HCT116 (cell line): ENCODE measurements around the gene POMT1. TPM values are rescaled to one million over a fixed set of nuclear protein-coding genes. Genes with fewer than 3 reads are reported as not detected.
"Not testable (repeated sequence)": the region's sequence is repeated elsewhere in the genome, so short reads cannot be mapped to it uniquely, and the experiment has no call there.

Source experiments
- ATAC-seq: fragments of 200-7000 bp; cut with Tn5 transposase; 2 replicates; pipeline ENCODE4 v1.9.1; 2020; ENCODE audit warnings: mild to moderate bottlenecking, moderate library complexity
- BruUV-seq: library from RNA; stranded (reverse); fragments of 400-500 nt; replicated peaks from 2 replicates; lab custom pipeline; 2021; lab: Mats Ljungman, UMichigan
- CTCF ChIA-PET: fragments of 300-600 bp; sonication (Branson Sonifier 250); formaldehyde crosslinking; loops from one replicate; lab custom pipeline; 2021; ENCODE audit warnings: antibody characterized with exemption; lab: Charles Lee
- POLR2A ChIA-PET: fragments of 300-600, 350-600 bp; sonication (Branson Sonifier 250); formaldehyde crosslinking; loops from one replicate; lab custom pipeline; 2021; ENCODE audit warnings: antibody characterized with exemption; lab: Charles Lee
- RAD21 ChIA-PET, 2 experiments: fragments of 300-600 bp; sonication (Branson Sonifier 250); formaldehyde crosslinking; loops; one replicate each; lab custom pipeline; 2023; ENCODE audit warnings: low total read pairs in 2 of 2; ENCODE audit not compliant: uncharacterized antibody in 2 of 2, unreplicated experiment in 2 of 2, low non-redundant PET in 1 of 2; lab: Charles Lee
- DNase-seq: peaks from one replicate; pipeline ENCODE4 v3.0.0-alpha.2; 2010; ENCODE audit warnings: low read depth, low spot score
- H2AFZ ChIP-seq: fragments of 200-600 bp; shearing (Covaris generic), sonication (generic); 2 replicates; pipeline ENCODE4 v1.6.1; 2017; ENCODE audit warnings: low read depth, mixed run types, mixed read lengths, antibody characterized with exemption, low read length; ENCODE audit not compliant: poor library complexity, severe bottlenecking
- H3K27ac ChIP-seq: 2 replicates; pipeline ENCODE4 v1.5.1; 2012; ENCODE audit warnings: low read depth, low read length
- H3K27me3 ChIP-seq: fragments of 200-600 bp; sonication (generic); 2 replicates; pipeline ENCODE4 v1.6.1; 2016; ENCODE audit warnings: mixed run types, low read length, mixed read lengths; ENCODE audit not compliant: insufficient read depth
- H3K36me3 ChIP-seq, 2 experiments: fragments of 200-500 bp in 1 of 2; fragments of 200-600 bp in 1 of 2; sonication (Bioruptor generic) in 1 of 2; sonication (generic) in 1 of 2; 2 replicates each; pipeline versions ENCODE4 v1.5.1 to v1.6.1; 2014 to 2016; ENCODE audit warnings: low read length in 2 of 2, inconsistent platforms in 1 of 2, mixed read lengths in 1 of 2, mixed run types in 1 of 2; ENCODE audit not compliant: insufficient read depth in 2 of 2, control insufficient read depth in 1 of 2
- H3K4me1 ChIP-seq, 2 experiments: fragments of 200-600 bp in 1 of 2; sonication (generic) in 1 of 2; 2 replicates each; pipeline versions ENCODE4 v1.5.1 to v1.6.1; 2012 to 2017; ENCODE audit warnings: low read length in 2 of 2, inconsistent platforms in 1 of 2, mild to moderate bottlenecking in 1 of 2, mixed read lengths in 1 of 2, mixed run types in 1 of 2, moderate library complexity in 1 of 2; ENCODE audit not compliant: insufficient read depth in 2 of 2, control insufficient read depth in 1 of 2
- H3K4me2 ChIP-seq: fragments of 200-600 bp; sonication (generic); 2 replicates; pipeline ENCODE4 v1.6.1; 2017; ENCODE audit warnings: mixed run types, low read length, mixed read lengths
- H3K4me3 ChIP-seq, 2 experiments: fragments of 200-600 bp in 1 of 2; sonication (generic) in 1 of 2; replicated peaks in 1 of 2; 2 replicates each; pipeline ENCODE4 v1.5.1; 2011 to 2016; ENCODE audit warnings: low read length in 2 of 2, control low read depth in 1 of 2, low read depth in 1 of 2, mild to moderate bottlenecking in 1 of 2, mixed read lengths in 1 of 2, mixed run types in 1 of 2
- H3K79me2 ChIP-seq: fragments of 200-600 bp; sonication (generic); 2 replicates; pipeline ENCODE4 v1.6.1; 2017; ENCODE audit warnings: mild to moderate bottlenecking, mixed run types, low read length, moderate library complexity, mixed read lengths; ENCODE audit not compliant: insufficient read depth
- H3K9ac ChIP-seq: fragments of 200-600 bp; sonication (generic); 2 replicates; pipeline ENCODE4 v1.6.1; 2016; ENCODE audit warnings: low read length, mixed read lengths
- H3K9me2 ChIP-seq: fragments of 200-600 bp; sonication (generic), shearing (Covaris generic); 2 replicates; pipeline ENCODE4 v1.6.1; 2017; ENCODE audit warnings: mixed run types, mild to moderate bottlenecking, moderate library complexity; ENCODE audit not compliant: insufficient read depth
- H3K9me3 ChIP-seq, 2 experiments: fragments of 200-500 bp in 1 of 2; fragments of 200-600 bp in 1 of 2; sonication (Bioruptor generic) in 1 of 2; sonication (generic) in 1 of 2; 2 replicates each; pipeline ENCODE4 v1.6.1; 2014 to 2017; ENCODE audit warnings: low read length in 2 of 2, mixed read lengths in 2 of 2, inconsistent platforms in 1 of 2, low read depth in 1 of 2, mild to moderate bottlenecking in 1 of 2, mixed run types in 1 of 2, moderate library complexity in 1 of 2; ENCODE audit not compliant: control insufficient read depth in 1 of 2, insufficient read depth in 1 of 2
- H4K20me1 ChIP-seq: fragments of 200-600 bp; sonication (generic), shearing (Covaris generic); 2 replicates; pipeline ENCODE4 v1.6.1; 2017; ENCODE audit warnings: mixed run types, mild to moderate bottlenecking, moderate library complexity; ENCODE audit not compliant: insufficient read depth
- CBX3 ChIP-seq: IDR thresholded peaks from 2 replicates; pipeline ENCODE4 v1.6.1; 2012; ENCODE audit warnings: low read depth
- EGR1 ChIP-seq: IDR thresholded peaks from 2 replicates; pipeline ENCODE4 v1.6.1; 2012; ENCODE audit warnings: low read depth
- EZH2 ChIP-seq: fragments of 200-600 bp; sonication (generic); IDR thresholded peaks from 2 replicates; pipeline ENCODE4 v1.6.1; 2017; ENCODE audit warnings: antibody characterized with exemption, mixed run types
- FOSL1 ChIP-seq: IDR thresholded peaks from 2 replicates; pipeline ENCODE4 v1.6.1; 2012; ENCODE audit warnings: low read depth
- JUND ChIP-seq: IDR thresholded peaks from 2 replicates; pipeline ENCODE4 v1.6.1; 2012
- POLR2AphosphoS5 ChIP-seq: IDR thresholded peaks from 2 replicates; pipeline ENCODE4 v1.6.1; 2011; ENCODE audit warnings: mild to moderate bottlenecking, low read depth, low read length, moderate library complexity
- SP1 ChIP-seq: IDR thresholded peaks from 2 replicates; pipeline ENCODE4 v1.6.1; 2012; ENCODE audit warnings: low read depth
- intact Hi-C: fragments of 100-400 bp; cut with micrococcal nuclease; formaldehyde crosslinking; loops from 2 replicates; pipeline ENCODE4 v1.10.0; 2022
- total RNA-seq: library from RNA; stranded (reverse); gene quantifications from one replicate; pipeline ENCODE4 v1.2.1, GENCODE V29; 2021; ENCODE audit not compliant: unreplicated experiment

Gene POMT1
- total RNA-seq, 1 experiment from 2014 or later, result 21.4 TPM

GRCh38 chr9:131513177-131513576, 10.5 kb downstream of the POMT1 start:
- H3K9me2 ChIP-seq, result no peaks in the 10 kb centered on the region
- no peak overlapping the region for H3K9ac ChIP-seq
- ChIA-PET RAD21 (no interaction called here), POLR2A (no interaction called here), CTCF (no interaction called here)
- ATAC-seq, result no peak
- no peaks in the 10 kb centered on the region for H3K9me3 ChIP-seq
- DNase-seq, result no peak
- H3K4me1 ChIP-seq, result no peaks in the 10 kb centered on the region
- H4K20me1 ChIP-seq, result no peaks in the 10 kb centered on the region
- no peaks in the 10 kb centered on the region for H3K27me3 ChIP-seq
- no peak overlapping the region for H2AFZ ChIP-seq
- no peak overlapping the region for H3K27ac ChIP-seq
- peaks cover 18 to 32% of the 10 kb centered on the region in 2 experiments for H3K36me3 ChIP-seq
- H3K79me2 ChIP-seq, result no peaks in the 10 kb centered on the region
- TF ChIP-seq SP1, result no peak
- H3K4me2 ChIP-seq, result no peak overlapping the region
- BruUV-seq, result no TSS peak
- H3K4me3 ChIP-seq, result no peak overlapping the region
- intact Hi-C loops, result no loop called here

DNA sequence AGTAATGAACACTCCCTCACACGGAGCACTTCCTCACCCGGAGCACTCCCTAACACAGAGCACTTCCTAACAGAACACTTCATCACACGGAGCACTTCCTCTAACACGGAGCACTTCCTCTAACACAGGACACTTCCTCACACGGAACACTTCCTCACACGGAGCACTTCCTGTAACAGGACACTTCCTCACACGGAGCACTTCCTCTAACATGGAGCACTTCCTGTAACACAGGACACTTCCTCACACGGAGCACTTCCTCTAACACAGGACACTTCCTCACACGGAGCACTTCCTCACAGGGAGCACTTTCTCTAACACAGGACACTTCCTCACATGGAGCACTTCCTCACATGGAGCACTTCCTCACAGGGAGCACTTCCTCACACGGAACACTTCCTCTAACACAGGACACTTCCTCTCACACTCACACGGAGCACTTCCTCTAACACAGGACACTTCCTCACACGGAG, 12.9 kb downstream of the POMT1 start:
- CTCF ChIA-PET, H4K20me1 ChIP-seq, H2AFZ ChIP-seq, H3K4me2 ChIP-seq, H3K27me3 ChIP-seq, H3K9me3 ChIP-seq, POLR2A ChIA-PET, RAD21 ChIA-PET, BruUV-seq, H3K79me2 ChIP-seq, ATAC-seq, H3K4me3 ChIP-seq, DNase-seq, H3K27ac ChIP-seq, H3K4me1 ChIP-seq, H3K9me2 ChIP-seq, intact Hi-C loops, H3K9ac ChIP-seq: not testable (repeated sequence)
- peaks cover 21 to 42% of the 10 kb centered on the region in 2 experiments for H3K36me3 ChIP-seq

- intact Hi-C loops, result no loop called here
Observed at GRCh38 chr9:131516100-131516499, 13.4 kb downstream of the POMT1 start.

More at GRCh38 chr9:131516100-131516499, 13.4 kb downstream of the POMT1 start:
- Histone ChIP-seq H3K9me2 (no peaks in the 10 kb centered on the region), H3K27ac (no peak overlapping the region), H3K4me2 (no peak overlapping the region), H4K20me1 (no peaks in the 10 kb centered on the region), H3K4me3 (no peak overlapping the region), H3K9me3 (no peaks in the 10 kb centered on the region), H3K27me3 (no peaks in the 10 kb centered on the region), H3K9ac (no peak overlapping the region), H3K79me2 (no peaks in the 10 kb centered on the region), H3K4me1 (no peaks in the 10 kb centered on the region)
- no TSS peak for BruUV-seq
- RAD21 ChIA-PET, result no interaction called here
- CTCF ChIA-PET, result no interaction called here
- POLR2A ChIA-PET, result no interaction called here
- ATAC-seq, result no peak
- no peak for TF ChIP-seq CBX3
- no peak for TF ChIP-seq FOSL1
- TF ChIP-seq EZH2, result no peak
- no peak for TF ChIP-seq POLR2AphosphoS5
- no peak for TF ChIP-seq SP1
- TF ChIP-seq JUND, result no peak
- no peak for TF ChIP-seq EGR1
- TF ChIP-seq, all 23 proteins: peak for 0
- H2AFZ ChIP-seq, result no peak overlapping the region
- peaks cover 18 to 42% of the 10 kb centered on the region in 2 experiments for H3K36me3 ChIP-seq
- no peak for DNase-seq
